ENCODE data around the gene RTL5.

DNA sequence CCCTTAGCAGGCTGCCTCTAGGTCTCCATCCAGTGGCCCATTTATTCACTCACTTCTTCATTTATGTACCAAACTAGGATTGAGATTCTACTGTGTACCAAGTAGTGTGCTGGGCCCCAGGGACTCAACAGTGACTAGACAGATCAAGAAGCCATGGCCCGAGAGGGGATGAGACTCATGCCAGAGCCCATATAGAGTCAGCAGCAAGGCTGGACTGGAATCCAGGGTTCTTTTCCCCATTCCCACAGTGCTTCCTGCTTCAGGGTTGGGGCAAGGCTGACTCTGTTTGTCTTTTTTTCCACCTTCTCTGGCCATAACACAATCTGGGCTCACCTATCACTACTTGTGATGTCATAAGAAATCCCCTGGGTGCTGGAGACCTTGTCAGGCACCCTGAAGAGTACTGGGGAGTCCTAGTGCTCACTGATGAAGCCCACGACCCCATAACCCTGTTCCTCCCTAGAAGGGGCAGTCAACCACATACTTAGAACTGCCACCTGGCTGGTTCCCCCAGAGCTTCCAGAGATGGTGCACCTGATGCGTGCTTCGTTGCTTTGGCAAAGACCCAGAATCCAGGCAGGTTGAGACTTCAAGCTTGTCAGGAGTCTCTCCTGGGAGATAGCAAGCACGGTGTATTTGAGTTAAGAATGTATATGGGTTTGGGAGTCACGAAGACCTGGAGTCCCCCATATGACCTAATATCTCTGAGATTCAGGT is 6.2 kb downstream of the RTL5 start:
- TF ChIP-seq, protein P1, sequence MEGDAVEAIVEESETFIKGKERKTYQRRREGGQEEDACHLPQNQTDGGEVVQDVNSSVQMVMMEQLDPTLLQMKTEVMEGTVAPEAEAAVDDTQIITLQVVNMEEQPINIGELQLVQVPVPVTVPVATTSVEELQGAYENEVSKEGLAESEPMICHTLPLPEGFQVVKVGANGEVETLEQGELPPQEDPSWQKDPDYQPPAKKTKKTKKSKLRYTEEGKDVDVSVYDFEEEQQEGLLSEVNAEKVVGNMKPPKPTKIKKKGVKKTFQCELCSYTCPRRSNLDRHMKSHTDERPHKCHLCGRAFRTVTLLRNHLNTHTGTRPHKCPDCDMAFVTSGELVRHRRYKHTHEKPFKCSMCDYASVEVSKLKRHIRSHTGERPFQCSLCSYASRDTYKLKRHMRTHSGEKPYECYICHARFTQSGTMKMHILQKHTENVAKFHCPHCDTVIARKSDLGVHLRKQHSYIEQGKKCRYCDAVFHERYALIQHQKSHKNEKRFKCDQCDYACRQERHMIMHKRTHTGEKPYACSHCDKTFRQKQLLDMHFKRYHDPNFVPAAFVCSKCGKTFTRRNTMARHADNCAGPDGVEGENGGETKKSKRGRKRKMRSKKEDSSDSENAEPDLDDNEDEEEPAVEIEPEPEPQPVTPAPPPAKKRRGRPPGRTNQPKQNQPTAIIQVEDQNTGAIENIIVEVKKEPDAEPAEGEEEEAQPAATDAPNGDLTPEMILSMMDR (conservative IDR thresholded peaks at IDR 0.05; ENCODE audit: low read depth, low read length) = peak; percentile 18; the same call in 1 of the 2 replicates
- no peak for TF ChIP-seq EZH2 (IDR thresholded peaks at IDR 0.05; ENCODE audit: borderline replicate concordance, low read depth, low read length, poor library complexity, severe bottlenecking)

All from A673 (cell line).